GM19397 (cell line): ENCODE measurements around the gene LIMS1.
A peak's percentile ranks its signal among the peaks of the same experiment; 100 is the strongest.
"Not testable (repeated sequence)": the region's sequence is repeated elsewhere in the genome, so short reads cannot be mapped to it uniquely, and the experiment has no call there.

Experiments
- ATAC-seq: cut with Tn5 transposase; IDR thresholded peaks from one replicate; pipeline ENCODE4 v1.9.1; 2021; ENCODE audit warnings: mild to moderate bottlenecking, moderate library complexity; ENCODE audit not compliant: unreplicated experiment

Gene LIMS1

DNA sequence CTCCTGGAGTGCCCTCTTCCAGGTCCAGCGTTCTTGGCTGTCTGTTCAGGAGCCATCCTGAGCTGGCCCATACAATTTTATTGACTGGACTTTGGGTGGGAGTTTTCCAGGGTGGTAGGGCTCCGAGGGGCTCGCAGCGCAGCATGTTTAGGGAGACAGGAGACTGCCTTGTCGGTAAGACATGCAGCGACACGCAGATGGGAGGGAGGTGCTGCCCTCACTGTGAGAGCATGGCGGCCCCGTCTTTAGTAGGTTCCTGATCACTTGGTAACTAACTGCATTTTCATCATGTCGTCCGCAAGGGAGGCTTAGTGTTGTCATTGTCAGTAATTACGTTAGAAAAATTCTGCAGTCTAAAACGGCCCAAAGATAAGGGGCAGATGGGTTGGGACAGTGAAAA lies 121.0 kb downstream of the LIMS1 start:
- not testable (repeated sequence) for ATAC-seq

DNA sequence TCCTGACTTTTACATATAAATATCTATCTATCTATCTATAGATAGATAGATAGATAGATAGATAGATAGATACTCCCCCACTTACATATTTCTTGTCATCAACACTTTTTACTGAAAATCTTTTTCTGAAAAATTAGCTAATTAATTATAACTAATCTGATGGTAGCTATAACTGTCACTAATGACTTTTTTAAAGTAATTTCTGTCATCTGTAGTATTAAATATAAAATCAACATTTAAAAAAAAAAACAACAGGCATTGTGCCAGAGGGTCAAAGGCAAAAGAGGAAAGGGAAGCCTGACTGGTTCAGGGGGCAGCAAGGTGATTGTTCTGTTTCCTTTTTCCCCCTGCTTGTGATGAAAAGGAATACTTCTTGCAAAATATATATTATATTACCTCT lies 122.0 kb downstream of the LIMS1 start:
- ATAC-seq = not testable (repeated sequence)

GRCh38 chr2:108657517-108657916 lies 123.2 kb downstream of the LIMS1 start:
- not testable (repeated sequence) for ATAC-seq

GRCh38 chr2:108658553-108658952 lies 124.3 kb downstream of the LIMS1 start:
- not testable (repeated sequence) for ATAC-seq

GRCh38 chr2:108661493-108661892 lies 127.2 kb downstream of the LIMS1 start:
- not testable (repeated sequence) for ATAC-seq

- ATAC-seq = peak; percentile 90
Observed at GRCh38 chr2:108662207-108662612, 127.9 kb downstream of the LIMS1 start.

DNA sequence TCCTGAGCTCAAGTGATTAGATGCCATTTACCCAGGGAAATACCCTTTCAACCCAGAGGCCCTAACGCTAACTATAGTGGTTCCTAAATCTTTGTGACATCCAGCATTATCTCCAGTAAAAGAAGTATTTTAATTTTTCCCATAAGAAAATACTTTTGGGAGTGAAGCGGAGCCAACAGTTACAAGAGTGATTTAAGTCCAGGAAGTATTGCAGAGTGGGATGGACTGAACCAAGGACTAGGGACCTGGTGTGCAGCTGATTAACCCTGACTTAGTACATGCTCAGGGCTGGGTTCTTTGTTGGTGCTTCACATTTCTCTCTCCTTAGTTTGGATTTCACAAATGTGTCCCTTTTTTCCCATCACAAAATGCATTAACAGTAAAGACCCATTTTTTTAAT lies 129.1 kb downstream of the LIMS1 start:
- not testable (repeated sequence) for ATAC-seq

DNA sequence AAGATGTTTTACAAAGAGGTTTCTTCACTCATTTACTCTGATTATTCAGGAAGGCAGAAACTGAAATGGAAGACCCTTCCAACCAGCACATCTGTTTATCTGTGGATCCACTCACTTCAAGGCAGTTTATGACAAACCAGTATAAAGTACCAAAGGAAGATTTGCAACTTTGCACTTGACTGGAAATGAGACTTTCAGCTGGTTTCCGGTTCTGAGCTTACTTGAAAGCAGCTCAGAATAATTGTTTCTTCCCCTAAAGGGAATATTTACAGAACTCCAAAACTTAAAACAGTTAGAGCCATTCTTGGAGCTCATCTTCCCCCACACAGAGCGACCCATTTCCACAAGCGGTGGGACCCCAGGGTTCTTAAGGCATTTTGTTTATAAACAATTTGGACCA lies 129.8 kb downstream of the LIMS1 start:
- not testable (repeated sequence) for ATAC-seq

DNA sequence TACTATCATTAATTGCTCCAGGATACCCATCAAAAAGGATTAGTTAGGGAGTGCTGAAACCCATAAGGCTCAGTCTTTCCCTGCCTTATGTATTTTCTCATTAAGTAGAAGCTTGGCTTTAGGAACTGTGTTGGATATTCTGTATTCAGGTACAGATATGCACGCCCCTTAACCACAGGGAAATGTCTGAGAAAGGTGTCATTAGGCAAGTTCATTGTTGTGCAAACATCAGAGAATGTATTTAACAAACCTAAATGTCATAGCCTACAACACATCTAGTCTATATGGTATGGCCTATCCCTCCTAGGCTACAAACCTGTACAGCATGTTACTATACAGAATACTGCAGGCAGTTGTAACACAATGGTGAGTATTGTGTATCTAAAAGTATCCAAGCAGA lies 130.7 kb downstream of the LIMS1 start:
- ATAC-seq = not testable (repeated sequence)

GRCh38 chr2:108665975-108666374 lies 131.7 kb downstream of the LIMS1 start:
- not testable (repeated sequence) for ATAC-seq

- ATAC-seq = not testable (repeated sequence)
Observed at GRCh38 chr2:108667140-108667539, 132.9 kb downstream of the LIMS1 start.

DNA sequence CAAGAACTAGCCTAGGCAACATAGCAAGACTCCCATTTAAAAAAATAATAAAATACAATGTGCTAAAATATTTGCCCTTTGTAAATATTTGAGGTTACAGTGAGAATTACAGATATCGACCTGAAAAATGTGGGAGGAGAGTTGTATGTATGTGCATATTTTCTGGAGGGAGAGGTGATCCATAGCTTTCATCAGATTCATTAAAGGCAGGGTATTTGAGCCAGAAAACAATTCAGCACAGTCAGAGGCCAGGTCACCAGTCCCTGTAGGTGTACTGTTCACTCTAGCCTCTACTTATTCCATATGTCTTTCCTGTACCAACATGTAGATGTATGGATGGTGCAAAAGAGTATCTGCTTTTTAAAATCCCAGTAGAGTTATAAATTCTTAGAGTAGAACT lies 136.0 kb downstream of the LIMS1 start:
- not testable (repeated sequence) for ATAC-seq

DNA sequence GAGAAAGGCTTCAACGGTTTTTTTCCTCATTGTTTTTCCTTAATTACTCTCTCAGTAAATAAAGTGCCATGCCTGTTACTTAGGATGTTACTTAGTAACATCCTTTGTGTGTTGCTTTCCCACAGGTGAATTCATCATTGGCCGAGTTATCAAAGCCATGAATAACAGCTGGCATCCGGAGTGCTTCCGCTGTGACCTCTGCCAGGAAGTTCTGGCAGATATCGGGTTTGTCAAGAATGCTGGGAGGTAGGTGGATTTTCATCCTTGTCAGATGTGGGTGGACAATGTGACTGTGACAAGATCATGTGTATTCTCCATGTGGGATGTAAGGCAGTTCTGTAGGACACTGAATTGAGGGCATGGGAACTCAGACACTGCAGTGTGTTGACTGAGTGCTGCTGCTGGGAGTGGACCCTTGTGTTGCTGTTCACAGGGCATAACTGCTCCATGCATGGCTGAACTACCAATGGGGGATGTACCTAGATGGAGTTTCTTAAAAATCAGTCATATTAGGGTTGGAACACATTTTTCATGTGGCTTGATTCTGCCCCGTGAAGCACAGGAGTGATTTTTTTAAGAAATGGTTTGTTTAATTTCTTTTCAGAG lies 138.0 kb downstream of the LIMS1 start:
- ATAC-seq = not testable (repeated sequence)

DNA sequence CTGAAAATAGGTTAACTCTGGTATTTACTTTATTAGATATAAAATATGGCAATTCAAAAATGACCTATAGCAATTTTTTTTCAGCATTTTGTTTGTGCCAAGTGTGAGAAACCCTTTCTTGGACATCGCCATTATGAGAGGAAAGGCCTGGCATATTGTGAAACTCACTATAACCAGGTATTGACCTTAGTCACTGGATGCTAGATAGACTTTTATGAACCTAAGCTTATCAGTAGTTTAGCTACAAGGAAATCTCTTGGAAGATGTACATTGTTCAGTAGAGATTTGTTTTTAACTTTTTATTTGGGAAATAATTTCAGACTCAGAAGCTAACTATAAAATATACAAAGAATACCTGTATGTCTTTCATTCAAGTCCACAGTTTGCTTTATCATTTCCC lies 142.3 kb downstream of the LIMS1 start:
- ATAC-seq = not testable (repeated sequence)

GRCh38 chr2:108677239-108677744 lies 143.0 kb downstream of the LIMS1 start:
- not testable (repeated sequence) for ATAC-seq

- ATAC-seq = not testable (repeated sequence)
Observed at GRCh38 chr2:108678198-108678651, 144.0 kb downstream of the LIMS1 start.

DNA sequence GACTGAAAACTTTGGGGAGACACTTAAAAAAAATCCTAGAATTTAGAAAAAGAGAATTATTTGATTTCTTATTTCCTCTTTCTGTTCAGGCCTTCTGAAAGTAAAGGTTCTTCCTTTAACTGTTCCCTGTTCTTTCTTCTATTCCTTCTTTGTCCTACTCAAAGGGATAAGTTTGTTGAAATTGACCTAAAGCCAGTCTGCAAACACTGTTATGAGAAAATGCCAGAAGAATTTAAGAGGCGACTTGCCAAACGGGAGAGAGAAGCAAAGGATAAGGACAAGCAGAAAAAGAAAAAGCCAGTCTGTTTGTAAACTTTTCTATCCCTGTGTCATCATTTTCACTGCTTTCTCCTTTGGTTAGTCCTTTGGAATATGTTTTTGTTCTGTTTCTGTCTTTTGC lies 146.5 kb downstream of the LIMS1 start:
- not testable (repeated sequence) for ATAC-seq

GRCh38 chr2:108688818-108689756 lies 154.8 kb downstream of the LIMS1 start:
- not testable (repeated sequence) for ATAC-seq

DNA sequence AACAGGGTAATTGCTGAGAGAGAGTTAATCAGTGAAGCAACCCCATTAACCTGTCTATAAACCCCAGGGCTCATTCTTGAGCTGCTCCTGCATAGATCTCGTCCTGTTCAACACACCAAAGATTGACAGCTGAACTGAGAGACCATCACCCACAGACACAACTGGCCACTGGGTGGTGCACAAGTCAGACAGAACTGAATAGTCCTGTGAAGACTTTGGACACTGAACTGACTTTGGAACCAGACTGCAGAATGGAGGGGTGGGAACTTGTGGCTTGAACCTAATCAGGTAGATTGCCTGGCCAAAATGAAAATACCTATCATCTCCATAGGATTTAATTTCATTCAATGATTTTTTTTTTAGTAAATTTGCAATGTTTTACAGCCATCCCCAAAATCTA lies 155.7 kb downstream of the LIMS1 start:
- peak; percentile 87 for ATAC-seq

- no peak for ATAC-seq
Observed at GRCh38 chr2:108691447-108691846, 157.2 kb downstream of the LIMS1 start.

GRCh38 chr2:108701208-108701607 lies 166.9 kb downstream of the LIMS1 start:
- ATAC-seq = no peak

- no peak for ATAC-seq
Observed at GRCh38 chr2:108701806-108702205, 167.5 kb downstream of the LIMS1 start.
